ENCODE measurements around the gene CYB5RL.

- no peak for TF ChIP-seq POLR2A (IDR thresholded peaks at IDR 0.05)
- TF ChIP-seq, protein P1, sequence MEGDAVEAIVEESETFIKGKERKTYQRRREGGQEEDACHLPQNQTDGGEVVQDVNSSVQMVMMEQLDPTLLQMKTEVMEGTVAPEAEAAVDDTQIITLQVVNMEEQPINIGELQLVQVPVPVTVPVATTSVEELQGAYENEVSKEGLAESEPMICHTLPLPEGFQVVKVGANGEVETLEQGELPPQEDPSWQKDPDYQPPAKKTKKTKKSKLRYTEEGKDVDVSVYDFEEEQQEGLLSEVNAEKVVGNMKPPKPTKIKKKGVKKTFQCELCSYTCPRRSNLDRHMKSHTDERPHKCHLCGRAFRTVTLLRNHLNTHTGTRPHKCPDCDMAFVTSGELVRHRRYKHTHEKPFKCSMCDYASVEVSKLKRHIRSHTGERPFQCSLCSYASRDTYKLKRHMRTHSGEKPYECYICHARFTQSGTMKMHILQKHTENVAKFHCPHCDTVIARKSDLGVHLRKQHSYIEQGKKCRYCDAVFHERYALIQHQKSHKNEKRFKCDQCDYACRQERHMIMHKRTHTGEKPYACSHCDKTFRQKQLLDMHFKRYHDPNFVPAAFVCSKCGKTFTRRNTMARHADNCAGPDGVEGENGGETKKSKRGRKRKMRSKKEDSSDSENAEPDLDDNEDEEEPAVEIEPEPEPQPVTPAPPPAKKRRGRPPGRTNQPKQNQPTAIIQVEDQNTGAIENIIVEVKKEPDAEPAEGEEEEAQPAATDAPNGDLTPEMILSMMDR (IDR thresholded peaks at IDR 0.05), result no peak
- no peak for TF ChIP-seq EP300 (IDR thresholded peaks at IDR 0.05; ENCODE audit: low read depth)
Measured at GRCh38 chr1:54229281-54229891, 29.6 kb upstream of the CYB5RL start.

Measured in transverse colon (tissue), 3 donors.